ENCODE data around the gene REXO5.
"Not testable (repeated sequence)": the region's sequence is repeated elsewhere in the genome, so short reads cannot be mapped to it uniquely, and the experiment has no call there.

REXO5 gene

GRCh38 chr16:20762404-20763123 is 43.8 kb upstream of the REXO5 start:
- Histone ChIP-seq H3K9me3 (ENCODE audit: low read length) (peaks cover 8% of the 10 kb centered on the region), H3K4me3 (ENCODE audit: low read depth, low read length, poor library complexity, severe bottlenecking) (no peak overlapping the region), H3K79me2 (ENCODE audit: insufficient read depth, low read length) (no peaks in the 10 kb centered on the region), H3K36me3 (ENCODE audit: insufficient read depth, low read length) (no peaks in the 10 kb centered on the region; the same call in 1 of the 2 replicates), H4K20me1 (ENCODE audit: insufficient read depth, low read length) (no peaks in the 10 kb centered on the region), H3K27me3 (ENCODE audit: insufficient read depth, low read length) (no peaks in the 10 kb centered on the region; the same call in 1 of the 2 replicates), H3K9ac (ENCODE audit: low read length) (no peak overlapping the region), H3K4me1 (ENCODE audit: insufficient read depth, low read length, severe bottlenecking) (peaks cover 10% of the 10 kb centered on the region), H2AFZ (ENCODE audit: low read length) (no peak overlapping the region), H3K4me2 (ENCODE audit: low read length) (no peak overlapping the region), H3K9me2 (ENCODE audit: low read depth, low read length) (no peaks in the 10 kb centered on the region), H3F3A (ENCODE audit: insufficient read depth, low read length) (no peaks in the 10 kb centered on the region), H3K27ac (ENCODE audit: low read depth, low read length, poor library complexity, severe bottlenecking) (no peak overlapping the region)
- no peak for TF ChIP-seq EZH2 (IDR thresholded peaks at IDR 0.05; ENCODE audit: borderline replicate concordance, low read length)
- TF ChIP-seq, protein P1, sequence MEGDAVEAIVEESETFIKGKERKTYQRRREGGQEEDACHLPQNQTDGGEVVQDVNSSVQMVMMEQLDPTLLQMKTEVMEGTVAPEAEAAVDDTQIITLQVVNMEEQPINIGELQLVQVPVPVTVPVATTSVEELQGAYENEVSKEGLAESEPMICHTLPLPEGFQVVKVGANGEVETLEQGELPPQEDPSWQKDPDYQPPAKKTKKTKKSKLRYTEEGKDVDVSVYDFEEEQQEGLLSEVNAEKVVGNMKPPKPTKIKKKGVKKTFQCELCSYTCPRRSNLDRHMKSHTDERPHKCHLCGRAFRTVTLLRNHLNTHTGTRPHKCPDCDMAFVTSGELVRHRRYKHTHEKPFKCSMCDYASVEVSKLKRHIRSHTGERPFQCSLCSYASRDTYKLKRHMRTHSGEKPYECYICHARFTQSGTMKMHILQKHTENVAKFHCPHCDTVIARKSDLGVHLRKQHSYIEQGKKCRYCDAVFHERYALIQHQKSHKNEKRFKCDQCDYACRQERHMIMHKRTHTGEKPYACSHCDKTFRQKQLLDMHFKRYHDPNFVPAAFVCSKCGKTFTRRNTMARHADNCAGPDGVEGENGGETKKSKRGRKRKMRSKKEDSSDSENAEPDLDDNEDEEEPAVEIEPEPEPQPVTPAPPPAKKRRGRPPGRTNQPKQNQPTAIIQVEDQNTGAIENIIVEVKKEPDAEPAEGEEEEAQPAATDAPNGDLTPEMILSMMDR (IDR thresholded peaks at IDR 0.05; ENCODE audit: low read length) = no peak

DNA sequence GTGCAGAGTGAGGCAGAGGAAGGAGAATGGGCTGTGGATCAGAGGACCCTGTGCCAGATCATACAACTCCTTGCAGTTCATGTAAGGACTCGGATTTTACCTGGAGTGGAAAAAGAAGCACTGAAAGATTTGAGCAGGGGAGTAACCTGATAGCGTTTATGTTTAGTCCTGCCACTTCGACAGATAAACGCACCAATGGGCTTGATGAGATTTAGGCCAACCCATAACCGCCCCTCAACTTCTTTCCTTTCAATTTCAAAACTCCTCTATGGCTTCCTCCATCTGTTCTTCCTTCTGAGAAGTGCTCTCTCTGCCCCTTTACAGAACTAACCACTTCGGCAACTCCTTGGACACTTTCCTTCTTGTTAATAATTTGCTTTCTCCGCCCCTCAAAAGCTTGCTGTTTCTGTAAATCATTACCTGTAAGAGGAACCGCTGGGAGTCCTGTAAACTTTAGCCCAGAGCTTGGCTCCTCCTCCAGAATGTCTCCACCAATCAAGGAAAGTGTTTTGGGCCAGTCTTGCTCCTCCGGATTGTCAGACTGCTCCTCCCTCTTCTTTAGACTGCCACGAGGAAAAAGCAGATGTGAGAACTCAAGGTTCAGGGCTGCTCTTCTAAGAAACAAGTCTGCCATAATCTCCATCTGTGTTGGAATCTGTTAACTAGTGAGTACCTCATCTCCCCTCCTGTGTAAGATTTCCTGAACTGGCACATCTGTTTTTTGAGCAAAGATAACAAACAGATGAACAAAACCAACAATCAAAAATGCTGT is 42.7 kb upstream of the REXO5 start, which contains the start of gene ACSM3:
Gene ACSM3, plus strand, starts transcription at position 554 of the 772 bp plus-strand sequence. CDS start 6,021 bp downstream, outside the sequence.
- H3K27me3 ChIP-seq (ENCODE audit: insufficient read depth, low read length) = no peaks in the 10 kb centered on the region; the same call in 1 of the 2 replicates
- peaks cover 8% of the 10 kb centered on the region for H3K9me3 ChIP-seq (ENCODE audit: low read length)
- TF ChIP-seq, protein P1 (IDR thresholded peaks at IDR 0.05; ENCODE audit: low read length) = no peak
- no peak for TF ChIP-seq EZH2 (IDR thresholded peaks at IDR 0.05; ENCODE audit: borderline replicate concordance, low read length)
- H4K20me1 ChIP-seq (ENCODE audit: insufficient read depth, low read length) = no peaks in the 10 kb centered on the region
- peak within 1 kb of the TSS; percentile 46 for H3K4me3 ChIP-seq (ENCODE audit: low read depth, low read length, poor library complexity, severe bottlenecking)
- peak within 1 kb of the TSS; percentile 85; the same call in 1 of the 2 replicates for H2AFZ ChIP-seq (ENCODE audit: low read length)
- no peak within 1 kb of the TSS for H3K9ac ChIP-seq (ENCODE audit: low read length)
- H3K4me1 ChIP-seq (ENCODE audit: insufficient read depth, low read length, severe bottlenecking) = peaks cover 10% of the 10 kb centered on the region
- H3K4me2 ChIP-seq (ENCODE audit: low read length) = peak within 1 kb of the TSS; percentile 64
- H3K9me2 ChIP-seq (ENCODE audit: low read depth, low read length) = no peaks in the 10 kb centered on the region
- no peaks in the 10 kb centered on the region for H3K79me2 ChIP-seq (ENCODE audit: insufficient read depth, low read length)
- H3K36me3 ChIP-seq (ENCODE audit: insufficient read depth, low read length) = no peaks in the 10 kb centered on the region; the same call in 1 of the 2 replicates
- no peak within 1 kb of the TSS for H3K27ac ChIP-seq (ENCODE audit: low read depth, low read length, poor library complexity, severe bottlenecking)
- no peaks in the 10 kb centered on the region for H3F3A ChIP-seq (ENCODE audit: insufficient read depth, low read length)

GRCh38 chr16:20764448-20764847 is 41.9 kb upstream of the REXO5 start:
- H3K27ac ChIP-seq (ENCODE audit: low read depth, low read length, poor library complexity, severe bottlenecking); H3F3A ChIP-seq (ENCODE audit: insufficient read depth, low read length); H3K9ac ChIP-seq (ENCODE audit: low read length): not testable (repeated sequence)

More at GRCh38 chr16:20764448-20764847, 41.9 kb upstream of the REXO5 start:
- H2AFZ ChIP-seq (ENCODE audit: low read length); H3K4me2 ChIP-seq (ENCODE audit: low read length); H3K9me3 ChIP-seq (ENCODE audit: low read length); H3K79me2 ChIP-seq (ENCODE audit: insufficient read depth, low read length); H3K27me3 ChIP-seq (ENCODE audit: insufficient read depth, low read length); H3K9me2 ChIP-seq (ENCODE audit: low read depth, low read length); H3K4me3 ChIP-seq (ENCODE audit: low read depth, low read length, poor library complexity, severe bottlenecking); H3K36me3 ChIP-seq (ENCODE audit: insufficient read depth, low read length); H4K20me1 ChIP-seq (ENCODE audit: insufficient read depth, low read length): not testable (repeated sequence)
- H3K4me1 ChIP-seq (ENCODE audit: insufficient read depth, low read length, severe bottlenecking) = peaks cover 10% of the 10 kb centered on the region
